SU-DHL-6 (cell line): ENCODE data around the gene PGAP3.

ENCODE experiments used
- EZH2phosphoT487 ChIP-seq: fragments of 200-600 bp; sonication (generic), shearing (Covaris generic); conservative IDR thresholded peaks from 2 replicates; pipeline ENCODE4 v1.6.1; 2018; ENCODE audit warnings: mild to moderate bottlenecking, antibody characterized with exemption, low read length, moderate library complexity, mixed read lengths
- TF ChIP-seq, protein P1 (sequence below): fragments of 200-600 bp; sonication (generic); IDR thresholded peaks from one replicate; pipeline ENCODE4 v1.5.1; 2017; ENCODE audit warnings: antibody characterized with exemption, mild to moderate bottlenecking, low read length, moderate library complexity; ENCODE audit not compliant: insufficient read depth, poor library complexity, severe bottlenecking

- TF ChIP-seq, protein P1, sequence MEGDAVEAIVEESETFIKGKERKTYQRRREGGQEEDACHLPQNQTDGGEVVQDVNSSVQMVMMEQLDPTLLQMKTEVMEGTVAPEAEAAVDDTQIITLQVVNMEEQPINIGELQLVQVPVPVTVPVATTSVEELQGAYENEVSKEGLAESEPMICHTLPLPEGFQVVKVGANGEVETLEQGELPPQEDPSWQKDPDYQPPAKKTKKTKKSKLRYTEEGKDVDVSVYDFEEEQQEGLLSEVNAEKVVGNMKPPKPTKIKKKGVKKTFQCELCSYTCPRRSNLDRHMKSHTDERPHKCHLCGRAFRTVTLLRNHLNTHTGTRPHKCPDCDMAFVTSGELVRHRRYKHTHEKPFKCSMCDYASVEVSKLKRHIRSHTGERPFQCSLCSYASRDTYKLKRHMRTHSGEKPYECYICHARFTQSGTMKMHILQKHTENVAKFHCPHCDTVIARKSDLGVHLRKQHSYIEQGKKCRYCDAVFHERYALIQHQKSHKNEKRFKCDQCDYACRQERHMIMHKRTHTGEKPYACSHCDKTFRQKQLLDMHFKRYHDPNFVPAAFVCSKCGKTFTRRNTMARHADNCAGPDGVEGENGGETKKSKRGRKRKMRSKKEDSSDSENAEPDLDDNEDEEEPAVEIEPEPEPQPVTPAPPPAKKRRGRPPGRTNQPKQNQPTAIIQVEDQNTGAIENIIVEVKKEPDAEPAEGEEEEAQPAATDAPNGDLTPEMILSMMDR, result no peak
- no peak for TF ChIP-seq EZH2phosphoT487
Measured at GRCh38 chr17:39676198-39676819, 11.5 kb downstream of the PGAP3 start.
